Nephron (organoid): ENCODE data around the gene ABHD5.

Experiments used
- H3K27ac Mint-ChIP-seq, 3 experiments: 2 replicates each; pipeline ENCODE4 v1.8.0; 2020; ENCODE audit warnings: mixed read lengths in 3 of 3, mild to moderate bottlenecking in 2 of 3, moderate library complexity in 1 of 3
- H3K27me3 Mint-ChIP-seq: 2 replicates; pipeline ENCODE4 v1.8.0; 2021; ENCODE audit warnings: low read depth, mild to moderate bottlenecking, moderate library complexity, mixed read lengths
- H3K36me3 Mint-ChIP-seq: 2 replicates; pipeline ENCODE4 v1.8.0; 2020; ENCODE audit warnings: low read depth, mixed read lengths
- H3K4me1 Mint-ChIP-seq: 2 replicates; pipeline ENCODE4 v1.8.0; 2020; ENCODE audit warnings: mixed read lengths
- H3K4me3 Mint-ChIP-seq, 3 experiments: 2 replicates each; pipeline ENCODE4 v1.8.0; 2020; ENCODE audit warnings: mild to moderate bottlenecking in 3 of 3, mixed read lengths in 3 of 3, moderate library complexity in 2 of 3
- H3K9me3 Mint-ChIP-seq: 2 replicates; pipeline ENCODE4 v1.8.0; 2020; ENCODE audit warnings: mixed read lengths
- CTCF ChIP-seq, 3 experiments: fragments of 200-600 bp; sonication (generic); IDR thresholded peaks; one replicate each; pipeline ENCODE4 v1.5.0; 2021; ENCODE audit warnings: antibody characterized with exemption in 3 of 3; ENCODE audit not compliant: unreplicated experiment in 3 of 3

The ABHD5 gene

GRCh38 chr3:43695443-43695842 lies 4.7 kb downstream of the ABHD5 start:
- peaks cover 15% of the 10 kb centered on the region for H3K4me1 Mint-ChIP-seq
- no peak overlapping the region for H3K4me3 Mint-ChIP-seq
- peaks cover 2% of the 10 kb centered on the region for H3K27me3 Mint-ChIP-seq
- TF ChIP-seq CTCF (IDR thresholded peaks at IDR 0.05; ENCODE audit: unreplicated experiment in 3 of 3), result no peak
- H3K27ac Mint-ChIP-seq, result no peak overlapping the region
- no peaks in the 10 kb centered on the region for H3K9me3 Mint-ChIP-seq
- no peaks in the 10 kb centered on the region for H3K36me3 Mint-ChIP-seq

- H3K4me3 Mint-ChIP-seq, result no peak overlapping the region
- H3K27me3 Mint-ChIP-seq, result no peaks in the 10 kb centered on the region
- peak overlapping the region in 1 of 3 experiments; percentile 73 for H3K27ac Mint-ChIP-seq
- TF ChIP-seq CTCF (IDR thresholded peaks at IDR 0.05; ENCODE audit: unreplicated experiment in 3 of 3), result no peak
- H3K9me3 Mint-ChIP-seq, result no peaks in the 10 kb centered on the region
- H3K36me3 Mint-ChIP-seq, result no peaks in the 10 kb centered on the region
- H3K4me1 Mint-ChIP-seq, result peaks cover 15% of the 10 kb centered on the region
Observed at GRCh38 chr3:43695863-43696262, 5.1 kb downstream of the ABHD5 start.

GRCh38 chr3:43696441-43696840 lies 5.7 kb downstream of the ABHD5 start:
- TF ChIP-seq CTCF (IDR thresholded peaks at IDR 0.05; ENCODE audit: unreplicated experiment in 3 of 3), result no peak
- Mint-ChIP-seq H3K36me3 (no peaks in the 10 kb centered on the region), H3K27me3 (no peaks in the 10 kb centered on the region), H3K4me1 (peaks cover 15% of the 10 kb centered on the region), H3K9me3 (no peaks in the 10 kb centered on the region), H3K4me3 (no peak overlapping the region), H3K27ac (peak overlapping the region in 1 of 3 experiments; percentile 73)

- H3K27ac Mint-ChIP-seq, result peak overlapping the region in 2 of 3 experiments; percentile 67 to 83
- H3K36me3 Mint-ChIP-seq, result no peaks in the 10 kb centered on the region
- peaks cover 10% of the 10 kb centered on the region for H3K4me1 Mint-ChIP-seq
- no peak for TF ChIP-seq CTCF (IDR thresholded peaks at IDR 0.05; ENCODE audit: unreplicated experiment in 3 of 3)
- no peaks in the 10 kb centered on the region for H3K27me3 Mint-ChIP-seq
- no peaks in the 10 kb centered on the region for H3K9me3 Mint-ChIP-seq
- H3K4me3 Mint-ChIP-seq, result no peak overlapping the region
Observed at GRCh38 chr3:43696881-43697280, 6.1 kb downstream of the ABHD5 start.

- H3K36me3 Mint-ChIP-seq, result no peaks in the 10 kb centered on the region
- H3K4me1 Mint-ChIP-seq, result no peaks in the 10 kb centered on the region
- H3K4me3 Mint-ChIP-seq, result no peak overlapping the region
- no peaks in the 10 kb centered on the region for H3K9me3 Mint-ChIP-seq
- no peak overlapping the region for H3K27ac Mint-ChIP-seq
- TF ChIP-seq CTCF (IDR thresholded peaks at IDR 0.05; ENCODE audit: unreplicated experiment in 3 of 3), result no peak
- H3K27me3 Mint-ChIP-seq, result no peaks in the 10 kb centered on the region
Observed at GRCh38 chr3:43699864-43700263, 9.1 kb downstream of the ABHD5 start.

GRCh38 chr3:43704697-43705096 lies 14.0 kb downstream of the ABHD5 start:
- Mint-ChIP-seq H3K9me3 (no peaks in the 10 kb centered on the region), H3K4me1 (no peaks in the 10 kb centered on the region), H3K36me3 (no peaks in the 10 kb centered on the region), H3K27me3 (no peaks in the 10 kb centered on the region), H3K4me3 (no peak overlapping the region), H3K27ac (no peak overlapping the region)
- TF ChIP-seq CTCF (IDR thresholded peaks at IDR 0.05; ENCODE audit: unreplicated experiment in 3 of 3), result no peak
